ENCODE results near the gene OGFR.

The OGFR gene

DNA sequence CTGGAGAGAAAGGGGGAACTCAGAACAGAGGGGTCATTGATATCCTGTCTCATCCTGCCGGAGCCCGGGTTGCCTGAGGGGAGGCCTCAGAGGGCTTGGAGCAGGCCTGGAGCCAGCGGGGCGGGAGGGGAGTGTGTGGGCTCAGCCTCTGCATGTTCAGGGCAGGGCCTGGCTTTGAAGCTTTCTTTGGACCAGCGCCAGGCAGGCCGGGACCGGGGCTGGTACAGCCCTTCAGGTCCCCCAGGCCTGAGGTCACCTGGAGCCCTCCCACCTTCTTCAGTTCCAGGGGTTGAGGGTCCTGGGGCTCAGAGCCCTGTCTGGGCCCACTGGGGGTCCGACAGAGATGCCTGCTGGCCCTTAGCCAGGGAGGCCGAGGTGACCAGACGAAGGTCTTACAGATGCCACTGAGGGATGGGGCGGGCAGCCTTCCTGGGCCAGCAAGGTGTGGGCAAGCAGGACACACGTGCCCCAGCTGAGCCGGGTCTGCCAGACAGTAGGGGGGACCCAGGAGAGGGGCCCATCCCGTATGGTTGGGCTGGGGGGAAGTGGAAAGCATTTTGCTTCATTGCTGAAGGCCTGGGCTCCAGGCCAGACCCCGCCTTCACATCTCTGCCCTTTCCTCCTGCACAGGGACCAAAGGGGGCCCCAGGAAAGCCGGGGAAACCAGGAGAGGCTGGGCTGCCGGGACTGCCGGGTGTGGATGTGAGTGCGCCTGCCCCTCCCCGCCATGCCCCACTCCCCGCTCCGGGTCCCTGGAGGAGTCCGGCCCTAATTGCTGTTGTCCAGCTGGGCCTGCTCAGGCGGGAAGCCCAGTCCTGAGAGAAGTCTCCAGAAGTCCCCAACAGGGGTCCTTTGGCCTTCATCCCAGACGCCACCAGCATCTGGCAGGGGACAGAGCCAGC is 14.2 kb downstream of the OGFR start:
- H3K9ac ChIP-seq (ENCODE audit: low read length) = no peak overlapping the region

DNA sequence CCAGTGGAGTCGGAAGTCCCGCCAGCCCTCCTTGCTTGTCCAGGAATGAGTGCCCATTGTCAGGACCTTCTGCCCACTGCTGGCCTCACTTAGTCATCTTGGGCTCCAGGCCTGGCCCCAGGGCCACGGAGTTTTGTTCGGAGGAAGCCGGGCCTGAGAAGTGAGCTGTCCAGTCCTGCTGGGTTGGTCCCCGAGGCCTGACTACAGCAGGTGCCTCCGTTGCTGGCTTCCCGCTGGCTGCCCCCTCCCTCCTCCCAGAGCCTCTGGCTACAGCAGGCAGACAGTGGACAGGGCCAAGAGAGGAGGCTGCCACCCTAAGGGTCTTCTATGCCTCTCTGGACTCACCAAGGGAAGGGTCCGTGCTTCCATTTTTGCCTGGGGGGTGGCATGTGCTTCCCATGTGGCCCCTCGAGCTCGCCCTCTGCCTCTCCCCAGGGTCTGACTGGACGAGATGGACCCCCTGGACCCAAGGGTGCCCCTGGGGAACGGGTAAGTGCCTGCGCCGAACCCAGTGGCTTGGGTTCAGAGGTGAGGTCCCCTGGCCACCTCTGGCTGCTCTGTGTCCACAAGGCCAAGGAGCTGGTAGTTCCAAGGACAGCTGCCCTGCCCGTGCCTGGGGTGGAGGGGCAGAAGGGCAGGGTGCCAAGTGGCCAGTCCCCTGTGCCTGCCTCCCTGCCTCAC is 15.0 kb downstream of the OGFR start:
- H4K20me1 ChIP-seq (ENCODE audit: low read depth, low read length) = no peaks in the 10 kb centered on the region
- H3K27me3 ChIP-seq (ENCODE audit: low read length) = no peaks in the 10 kb centered on the region
- H2AFZ ChIP-seq (ENCODE audit: low read depth, low read length, severe bottlenecking) = no peak overlapping the region
- H3K9me2 ChIP-seq (replicated peaks; ENCODE audit: insufficient read depth, low read length) = no peaks in the 10 kb centered on the region
- no peaks in the 10 kb centered on the region for H3K79me2 ChIP-seq (ENCODE audit: insufficient read depth, low read length)
- H3K4me3 ChIP-seq (ENCODE audit: insufficient read depth, low read length, poor library complexity, severe bottlenecking) = no peak overlapping the region
- no peak for TF ChIP-seq EZH2phosphoT487 (conservative IDR thresholded peaks at IDR 0.05; ENCODE audit: low read length)
- no peak for TF ChIP-seq CTCF (IDR thresholded peaks at IDR 0.05; ENCODE audit: insufficient read depth, low read length, poor library complexity, severe bottlenecking)
- H3K4me2 ChIP-seq (ENCODE audit: low read depth, low read length, poor library complexity, severe bottlenecking) = no peak overlapping the region
- no peak overlapping the region for H3K27ac ChIP-seq (ENCODE audit: low read depth, low read length)
- no peak overlapping the region for H3K9ac ChIP-seq (ENCODE audit: low read length)
- H3K9me3 ChIP-seq (ENCODE audit: insufficient read depth, low read length) = no peaks in the 10 kb centered on the region
- no peaks in the 10 kb centered on the region for H3K36me3 ChIP-seq (ENCODE audit: low read length)
- no peaks in the 10 kb centered on the region for H3F3A ChIP-seq (ENCODE audit: insufficient read depth)

More for the DNA sequence above, 14.2 kb downstream of the OGFR start:
- Histone ChIP-seq H4K20me1 (ENCODE audit: low read depth, low read length) (no peaks in the 10 kb centered on the region), H2AFZ (ENCODE audit: low read depth, low read length, severe bottlenecking) (no peak overlapping the region), H3F3A (ENCODE audit: insufficient read depth) (no peaks in the 10 kb centered on the region), H3K9me3 (ENCODE audit: insufficient read depth, low read length) (no peaks in the 10 kb centered on the region), H3K36me3 (ENCODE audit: low read length) (no peaks in the 10 kb centered on the region), H3K27ac (ENCODE audit: low read depth, low read length) (no peak overlapping the region), H3K27me3 (ENCODE audit: low read length) (no peaks in the 10 kb centered on the region), H3K4me2 (ENCODE audit: low read depth, low read length, poor library complexity, severe bottlenecking) (no peak overlapping the region), H3K4me3 (ENCODE audit: insufficient read depth, low read length, poor library complexity, severe bottlenecking) (no peak overlapping the region), H3K79me2 (ENCODE audit: insufficient read depth, low read length) (no peaks in the 10 kb centered on the region), H3K9me2 (replicated peaks; ENCODE audit: insufficient read depth, low read length) (no peaks in the 10 kb centered on the region)
- no peak for TF ChIP-seq EZH2phosphoT487 (conservative IDR thresholded peaks at IDR 0.05; ENCODE audit: low read length)
- TF ChIP-seq CTCF (IDR thresholded peaks at IDR 0.05; ENCODE audit: insufficient read depth, low read length, poor library complexity, severe bottlenecking) = no peak

DNA sequence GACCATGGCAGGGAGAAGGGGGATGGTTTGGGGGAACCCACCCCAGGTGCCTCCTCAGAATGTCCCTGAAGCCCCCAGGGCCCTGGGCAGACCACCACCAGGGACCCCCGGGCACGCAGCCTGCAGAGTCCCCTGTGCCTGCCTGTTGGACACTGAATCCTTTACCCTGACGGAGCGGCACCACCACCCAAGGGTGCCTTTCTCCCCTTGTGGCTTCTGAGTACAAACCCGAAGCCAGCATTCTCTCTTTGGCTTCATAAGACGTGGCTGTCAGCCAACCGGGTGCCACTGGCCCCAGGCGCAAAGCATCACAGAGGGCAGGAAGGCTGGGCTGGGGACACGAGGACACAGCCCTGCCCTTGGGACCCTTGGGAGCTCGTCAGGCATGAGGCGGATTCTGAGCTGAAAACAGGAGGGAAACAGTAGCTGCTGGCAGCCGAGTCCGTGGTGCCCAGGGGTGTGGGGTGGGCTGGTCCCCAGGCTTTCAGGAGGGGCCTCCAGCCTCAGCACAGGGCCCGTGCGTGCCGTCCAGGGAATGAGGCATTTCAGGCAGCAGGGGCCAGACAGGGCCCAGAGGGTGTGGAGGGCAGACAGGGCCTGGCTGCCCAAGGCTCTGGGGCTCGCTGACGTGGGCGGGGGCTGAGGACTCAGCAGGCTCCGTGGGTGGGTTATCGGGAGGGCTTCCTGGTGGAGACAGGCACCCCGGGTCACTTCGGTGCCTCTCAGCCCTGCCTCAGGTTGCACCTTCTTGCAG is 15.8 kb downstream of the OGFR start:
- H3K27ac ChIP-seq (ENCODE audit: low read depth, low read length) = no peak overlapping the region
- no peak overlapping the region for H2AFZ ChIP-seq (ENCODE audit: low read depth, low read length, severe bottlenecking)
- H3K9ac ChIP-seq (ENCODE audit: low read length) = no peak overlapping the region

More for the DNA sequence above, 15.8 kb downstream of the OGFR start:
- Histone ChIP-seq H3F3A (ENCODE audit: insufficient read depth) (no peaks in the 10 kb centered on the region), H3K36me3 (ENCODE audit: low read length) (no peaks in the 10 kb centered on the region), H3K27me3 (ENCODE audit: low read length) (no peaks in the 10 kb centered on the region), H4K20me1 (ENCODE audit: low read depth, low read length) (no peaks in the 10 kb centered on the region), H3K9me3 (ENCODE audit: insufficient read depth, low read length) (no peaks in the 10 kb centered on the region), H3K4me2 (ENCODE audit: low read depth, low read length, poor library complexity, severe bottlenecking) (no peak overlapping the region), H3K4me3 (ENCODE audit: insufficient read depth, low read length, poor library complexity, severe bottlenecking) (no peak overlapping the region), H3K79me2 (ENCODE audit: insufficient read depth, low read length) (no peaks in the 10 kb centered on the region), H3K9me2 (replicated peaks; ENCODE audit: insufficient read depth, low read length) (no peaks in the 10 kb centered on the region)
- TF ChIP-seq CTCF (IDR thresholded peaks at IDR 0.05; ENCODE audit: insufficient read depth, low read length, poor library complexity, severe bottlenecking) (no peak), EZH2phosphoT487 (conservative IDR thresholded peaks at IDR 0.05; ENCODE audit: low read length) (no peak)

All from SU-DHL-6 (cell line).